Esophagus muscularis mucosa (tissue), 4 donors: Measurements from ENCODE around the gene CEP112.

ENCODE experiments used
- CTCF ChIP-seq, 3 experiments: fragments of 200-600 bp in 2 of 3; fragments of 450-650 bp in 1 of 3; sonication (generic) in 2 of 3; IDR thresholded peaks; one replicate each; pipeline ENCODE4 v1.5.1; 2017 to 2019; ENCODE audit warnings: antibody characterized with exemption in 3 of 3, mild to moderate bottlenecking in 2 of 3, moderate library complexity in 1 of 3
- EP300 ChIP-seq: sonication (generic); formaldehyde crosslinking; IDR thresholded peaks from one replicate; pipeline ENCODE4 v1.6.1; 2017; ENCODE audit warnings: antibody characterized with exemption
- POLR2A ChIP-seq: fragments of 450-650 bp; IDR thresholded peaks from one replicate; pipeline ENCODE4 v1.6.1; 2017; ENCODE audit warnings: antibody characterized with exemption, moderate library complexity, mild to moderate bottlenecking, low read depth
- POLR2AphosphoS5 ChIP-seq, 2 donors: sonication (generic); formaldehyde crosslinking; IDR thresholded peaks; one replicate each; pipeline ENCODE4 v1.6.1; 2017; ENCODE audit warnings: antibody characterized with exemption in 2 of 2

GRCh38 chr17:65917560-65917959, 274.4 kb downstream of the CEP112 start:
- TF ChIP-seq CTCF (IDR thresholded peaks at IDR 0.05), result no peak
- no peak for TF ChIP-seq EP300
- TF ChIP-seq POLR2A, result no peak
- no peak for TF ChIP-seq POLR2AphosphoS5 (IDR thresholded peaks at IDR 0.05)
